Loucy (cell line): ENCODE measurements around the gene GSK3B.
"Not testable (repeated sequence)": the region's sequence is repeated elsewhere in the genome, so short reads cannot be mapped to it uniquely, and the experiment has no call there.

Source experiments
- EZH2phosphoT487 ChIP-seq: fragments of 200-600 bp; IDR thresholded peaks from 2 replicates; pipeline ENCODE4 v1.6.1; 2018; ENCODE audit warnings: antibody characterized with exemption, mild to moderate bottlenecking, moderate library complexity, borderline replicate concordance
- TF ChIP-seq, protein P1 (sequence below): fragments of 200-600 bp; sonication (generic); conservative IDR thresholded peaks from 2 replicates; pipeline ENCODE4 v1.5.1; 2014; ENCODE audit warnings: mild to moderate bottlenecking, antibody characterized with exemption, low read length

DNA sequence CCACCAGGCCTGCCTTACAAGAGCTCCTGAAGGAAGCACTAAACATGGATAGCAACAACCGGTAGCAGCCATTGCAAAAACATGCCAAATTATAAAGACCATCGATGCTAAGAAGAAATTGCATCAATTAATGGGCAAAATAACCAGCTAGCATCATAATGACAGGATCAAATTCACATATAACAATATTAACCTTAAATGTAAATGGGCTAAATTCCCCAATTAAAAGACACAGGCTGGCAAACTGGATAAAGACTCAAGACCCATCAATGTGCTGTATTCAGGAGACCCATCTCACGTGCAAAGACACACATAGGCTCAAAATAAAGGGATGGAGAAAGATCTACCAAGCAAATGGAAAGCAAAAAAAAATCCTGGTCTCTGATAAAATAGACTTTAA, 88.5 kb downstream of the GSK3B start:
- TF ChIP-seq, protein P1, sequence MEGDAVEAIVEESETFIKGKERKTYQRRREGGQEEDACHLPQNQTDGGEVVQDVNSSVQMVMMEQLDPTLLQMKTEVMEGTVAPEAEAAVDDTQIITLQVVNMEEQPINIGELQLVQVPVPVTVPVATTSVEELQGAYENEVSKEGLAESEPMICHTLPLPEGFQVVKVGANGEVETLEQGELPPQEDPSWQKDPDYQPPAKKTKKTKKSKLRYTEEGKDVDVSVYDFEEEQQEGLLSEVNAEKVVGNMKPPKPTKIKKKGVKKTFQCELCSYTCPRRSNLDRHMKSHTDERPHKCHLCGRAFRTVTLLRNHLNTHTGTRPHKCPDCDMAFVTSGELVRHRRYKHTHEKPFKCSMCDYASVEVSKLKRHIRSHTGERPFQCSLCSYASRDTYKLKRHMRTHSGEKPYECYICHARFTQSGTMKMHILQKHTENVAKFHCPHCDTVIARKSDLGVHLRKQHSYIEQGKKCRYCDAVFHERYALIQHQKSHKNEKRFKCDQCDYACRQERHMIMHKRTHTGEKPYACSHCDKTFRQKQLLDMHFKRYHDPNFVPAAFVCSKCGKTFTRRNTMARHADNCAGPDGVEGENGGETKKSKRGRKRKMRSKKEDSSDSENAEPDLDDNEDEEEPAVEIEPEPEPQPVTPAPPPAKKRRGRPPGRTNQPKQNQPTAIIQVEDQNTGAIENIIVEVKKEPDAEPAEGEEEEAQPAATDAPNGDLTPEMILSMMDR, result not testable (repeated sequence)
- not testable (repeated sequence) for TF ChIP-seq EZH2phosphoT487
